Choroid plexus epithelial cell (primary cell): ENCODE data around the gene PPFIA3.

Experiments used
- DNase-seq: peaks from one replicate; pipeline ENCODE4 v3.0.0-alpha.2; 2010; ENCODE audit warnings: low read depth
- H3K4me3 ChIP-seq: 2 replicates; pipeline ENCODE4 v1.5.1; 2011; ENCODE audit warnings: low read depth, mild to moderate bottlenecking, control low read depth, low read length, moderate library complexity
- TF ChIP-seq, protein P1 (sequence below): conservative IDR thresholded peaks from 2 replicates; pipeline ENCODE4 v1.5.1; 2011; ENCODE audit warnings: low read depth, mild to moderate bottlenecking, control low read depth, inconsistent platforms, low read length, moderate library complexity

The PPFIA3 gene

DNA sequence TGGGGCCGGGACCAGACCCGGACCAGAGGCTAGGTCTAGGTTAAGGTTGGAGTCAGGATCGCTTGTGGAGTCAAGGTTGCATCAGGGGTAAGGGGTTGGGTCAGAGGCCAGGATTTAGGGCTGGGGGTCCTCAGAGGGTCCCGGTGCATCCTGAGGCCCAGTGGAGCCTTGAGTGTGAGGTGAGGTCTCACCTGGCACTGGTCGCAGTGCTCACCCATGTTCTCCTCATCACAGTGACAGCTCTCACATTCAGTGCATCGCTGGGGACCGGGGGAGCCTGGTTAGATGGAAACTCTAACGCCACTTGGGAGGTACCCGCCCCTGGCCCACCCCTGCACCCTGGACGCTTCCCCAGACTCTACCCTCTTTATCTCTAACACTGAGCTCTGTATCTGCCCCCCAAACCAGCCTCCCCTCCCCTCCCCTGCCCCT lies 32.8 kb downstream of the PPFIA3 start:
- no peak overlapping the region for H3K4me3 ChIP-seq
- TF ChIP-seq, protein P1, sequence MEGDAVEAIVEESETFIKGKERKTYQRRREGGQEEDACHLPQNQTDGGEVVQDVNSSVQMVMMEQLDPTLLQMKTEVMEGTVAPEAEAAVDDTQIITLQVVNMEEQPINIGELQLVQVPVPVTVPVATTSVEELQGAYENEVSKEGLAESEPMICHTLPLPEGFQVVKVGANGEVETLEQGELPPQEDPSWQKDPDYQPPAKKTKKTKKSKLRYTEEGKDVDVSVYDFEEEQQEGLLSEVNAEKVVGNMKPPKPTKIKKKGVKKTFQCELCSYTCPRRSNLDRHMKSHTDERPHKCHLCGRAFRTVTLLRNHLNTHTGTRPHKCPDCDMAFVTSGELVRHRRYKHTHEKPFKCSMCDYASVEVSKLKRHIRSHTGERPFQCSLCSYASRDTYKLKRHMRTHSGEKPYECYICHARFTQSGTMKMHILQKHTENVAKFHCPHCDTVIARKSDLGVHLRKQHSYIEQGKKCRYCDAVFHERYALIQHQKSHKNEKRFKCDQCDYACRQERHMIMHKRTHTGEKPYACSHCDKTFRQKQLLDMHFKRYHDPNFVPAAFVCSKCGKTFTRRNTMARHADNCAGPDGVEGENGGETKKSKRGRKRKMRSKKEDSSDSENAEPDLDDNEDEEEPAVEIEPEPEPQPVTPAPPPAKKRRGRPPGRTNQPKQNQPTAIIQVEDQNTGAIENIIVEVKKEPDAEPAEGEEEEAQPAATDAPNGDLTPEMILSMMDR = no peak
- DNase-seq = no peak

DNA sequence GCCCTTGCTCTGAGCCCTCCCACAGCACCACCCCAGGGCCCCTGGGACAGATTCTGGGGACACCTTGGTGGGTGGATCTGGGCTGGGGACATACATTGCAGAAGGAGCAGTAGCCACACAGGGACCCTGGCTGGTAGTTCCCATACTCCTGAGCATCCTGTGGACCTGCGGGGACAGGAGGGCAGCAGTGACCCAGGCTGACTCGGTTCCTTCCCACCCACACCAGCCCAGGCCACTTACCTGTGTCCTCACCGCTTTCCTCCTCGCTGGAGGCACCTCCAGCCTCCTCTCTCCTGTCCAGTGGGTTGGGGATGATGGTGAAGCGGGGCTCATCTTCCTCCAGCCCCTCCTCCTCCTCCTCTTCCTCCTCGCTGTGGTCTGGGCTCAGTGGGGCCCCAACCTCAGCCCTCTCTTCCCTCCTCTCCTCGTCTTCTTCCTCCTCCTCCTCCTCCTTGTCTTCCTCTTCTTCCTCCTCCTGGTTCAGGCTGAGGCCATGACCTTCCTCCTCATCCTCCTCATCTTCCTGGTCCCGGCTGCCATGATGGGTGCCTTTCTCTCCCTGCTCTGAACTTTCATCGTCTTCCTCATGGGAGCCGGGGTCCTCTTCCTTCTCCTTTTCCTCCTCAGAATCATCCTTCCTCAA lies 33.9 kb downstream of the PPFIA3 start:
- DNase-seq = no peak
- H3K4me3 ChIP-seq = no peak overlapping the region
- TF ChIP-seq, protein P1 = no peak

GRCh38 chr19:49154279-49154678 lies 34.9 kb downstream of the PPFIA3 start:
- TF ChIP-seq, protein P1 = no peak
- H3K4me3 ChIP-seq = no peak overlapping the region
- DNase-seq = no peak

DNA sequence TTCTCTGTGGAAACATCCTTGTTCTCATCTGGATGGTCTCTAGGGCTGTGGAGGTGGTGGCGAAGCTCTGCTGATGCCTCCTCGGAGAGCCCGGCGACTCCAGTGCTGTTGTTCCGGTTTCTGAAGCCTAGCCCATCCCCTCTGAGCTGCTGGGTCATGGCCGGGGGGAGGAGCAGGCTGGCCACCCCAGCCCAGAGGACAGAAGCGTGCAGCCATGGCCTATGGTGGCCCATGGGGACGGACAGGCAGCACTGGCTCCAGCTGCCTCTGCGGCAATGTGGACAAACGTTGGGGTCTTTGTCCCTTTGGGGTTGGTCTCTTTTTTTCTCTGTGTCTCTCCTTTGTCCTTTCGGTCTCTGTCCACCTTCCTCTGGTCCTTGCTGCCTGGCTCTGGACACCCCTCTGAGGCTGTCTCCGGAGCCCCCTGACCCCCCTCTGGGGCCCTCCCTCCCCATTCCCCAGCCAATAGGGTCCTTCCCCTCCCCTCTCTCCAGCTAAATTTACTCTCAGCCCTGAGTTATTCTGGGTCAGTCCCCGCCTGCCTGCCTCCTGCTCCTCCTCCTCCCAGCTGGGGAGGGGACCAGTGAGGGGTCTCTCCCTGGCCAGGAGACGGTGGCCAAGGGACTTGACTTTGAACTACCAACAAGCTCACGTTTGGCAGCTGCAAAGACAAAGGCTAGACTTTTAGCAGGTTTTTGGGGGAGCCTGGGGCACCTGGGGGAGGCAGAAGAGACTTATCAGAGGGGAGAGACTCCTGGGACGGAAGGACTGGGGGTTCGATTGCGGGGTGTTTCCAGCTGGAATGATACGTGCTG lies 35.9 kb downstream of the PPFIA3 start, which contains the start of gene HRC:
HRC (minus strand) TSS at position 392 of the 815 bp plus-strand sequence; CDS start at position 233, 159 bp downstream.
- DNase-seq = no peak
- H3K4me3 ChIP-seq = no peak within 1 kb of the TSS
- TF ChIP-seq, protein P1 = no peak

DNA sequence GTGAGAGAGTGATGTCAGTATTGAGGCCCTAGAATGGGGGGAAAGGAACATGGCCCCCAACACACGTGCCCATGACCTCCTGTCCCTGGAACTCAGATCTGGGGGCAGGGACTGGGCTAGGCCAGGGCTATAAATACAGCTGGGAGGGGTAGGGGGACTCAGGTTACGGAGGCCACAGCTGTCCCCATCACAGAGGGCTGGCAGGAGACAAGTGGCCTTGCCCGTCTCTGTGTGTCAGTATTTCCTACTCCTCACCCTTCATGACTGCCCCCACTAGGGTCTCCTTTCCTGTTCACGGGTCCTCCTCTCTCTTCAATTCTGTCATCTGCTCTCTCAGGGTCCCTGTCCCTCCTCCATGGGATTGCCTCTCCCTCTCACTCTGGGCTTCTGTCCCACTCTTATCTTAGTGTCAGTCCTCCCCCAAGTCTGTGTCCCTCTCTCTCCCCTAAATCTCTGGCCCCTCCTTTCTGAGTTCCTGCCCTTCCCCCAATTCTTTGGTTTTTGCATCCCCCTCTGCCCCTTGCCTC lies 36.5 kb downstream of the PPFIA3 start:
- TF ChIP-seq, protein P1 = no peak

GRCh38 chr19:49157445-49158224 lies 38.3 kb downstream of the PPFIA3 start, which contains the start of gene TRPM4:
Gene TRPM4 (plus strand): TSS chr19:49157792. CDS start chr19:49157867, 75 bp downstream.
- peak; percentile 79 for DNase-seq
- peak within 1 kb of the TSS; percentile 96 for H3K4me3 ChIP-seq
- TF ChIP-seq, protein P1 = no peak

More for the DNA sequence above, 36.5 kb downstream of the PPFIA3 start:
- H3K4me3 ChIP-seq = no peak overlapping the region
- DNase-seq = no peak
